HT-29 (cell line): ENCODE measurements around the gene SERPINB10. TPM values are rescaled to one million over a fixed set of nuclear protein-coding genes. Genes with fewer than 3 reads are reported as not detected.
"Not testable (repeated sequence)": the region's sequence is repeated elsewhere in the genome, so short reads cannot be mapped to it uniquely, and the experiment has no call there.

ENCODE experiments used
- DNase-seq: peaks from one replicate; pipeline ENCODE4 v3.0.0-alpha.2; 2015; ENCODE audit warnings: low spot score
- total RNA-seq: library from RNA; depleted of rRNA; stranded (reverse); fragments of >200 nt; shearing (Covaris generic); gene quantifications from 2 replicates; pipeline ENCODE4 v1.2.3, GENCODE V29; 2014

Gene SERPINB10
- total RNA-seq, 1 experiment from 2014 or later: not detected

DNA sequence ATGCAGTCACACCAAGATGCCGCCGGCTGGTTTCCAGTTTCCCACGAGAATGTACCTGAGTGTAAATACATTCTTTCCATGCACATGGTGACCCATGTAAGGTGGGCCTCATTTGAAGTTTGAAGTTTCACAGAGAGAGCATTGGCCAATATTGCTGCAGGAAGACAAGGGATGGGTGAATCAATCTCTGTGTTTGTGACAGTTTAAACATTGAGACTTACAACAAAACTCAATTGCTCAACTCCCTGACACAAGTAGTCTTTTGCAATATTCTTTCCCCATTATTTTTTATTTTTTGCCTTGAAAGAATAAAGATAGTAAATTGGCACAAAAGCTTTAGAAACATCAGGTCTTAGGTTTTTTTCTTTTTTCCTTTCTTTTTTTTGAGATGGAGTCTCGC, 15.2 kb upstream of the SERPINB10 start:
- DNase-seq: no peak

GRCh38 chr18:63894106-63894772, 13.5 kb upstream of the SERPINB10 start:
- no peak for DNase-seq

DNA sequence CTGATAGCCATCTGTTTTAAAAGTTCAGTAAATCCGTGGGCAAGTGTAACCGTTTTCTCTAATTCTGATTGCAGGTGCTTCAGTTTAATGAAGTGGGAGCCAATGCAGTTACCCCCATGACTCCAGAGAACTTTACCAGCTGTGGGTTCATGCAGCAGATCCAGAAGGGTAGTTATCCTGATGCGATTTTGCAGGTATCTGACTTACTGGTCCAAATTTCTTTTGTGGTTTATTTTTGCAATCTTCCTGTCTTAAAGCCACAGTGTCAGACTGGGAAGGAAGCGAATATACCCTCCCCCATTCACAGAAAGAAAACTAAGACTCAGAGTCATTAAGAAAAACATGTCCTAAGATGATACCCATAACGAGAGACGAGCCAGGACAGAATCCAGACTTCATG, 12.6 kb upstream of the SERPINB10 start:
- no peak for DNase-seq

DNA sequence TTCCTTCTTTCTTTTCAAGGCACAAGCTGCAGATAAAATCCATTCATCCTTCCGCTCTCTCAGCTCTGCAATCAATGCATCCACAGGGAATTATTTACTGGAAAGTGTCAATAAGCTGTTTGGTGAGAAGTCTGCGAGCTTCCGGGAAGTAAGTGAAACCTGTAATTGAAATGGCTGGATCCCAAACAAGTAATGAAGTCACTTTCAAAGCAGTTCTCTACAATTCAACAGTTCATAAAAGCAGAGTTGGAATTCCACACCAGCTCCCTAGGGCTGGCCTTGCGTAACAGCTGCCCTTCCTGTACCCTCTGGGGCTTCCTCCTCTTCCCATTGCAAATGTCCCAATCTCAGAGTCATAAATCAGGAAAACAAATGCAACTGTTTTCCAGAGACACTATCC, 10.7 kb upstream of the SERPINB10 start:
- no peak for DNase-seq

DNA sequence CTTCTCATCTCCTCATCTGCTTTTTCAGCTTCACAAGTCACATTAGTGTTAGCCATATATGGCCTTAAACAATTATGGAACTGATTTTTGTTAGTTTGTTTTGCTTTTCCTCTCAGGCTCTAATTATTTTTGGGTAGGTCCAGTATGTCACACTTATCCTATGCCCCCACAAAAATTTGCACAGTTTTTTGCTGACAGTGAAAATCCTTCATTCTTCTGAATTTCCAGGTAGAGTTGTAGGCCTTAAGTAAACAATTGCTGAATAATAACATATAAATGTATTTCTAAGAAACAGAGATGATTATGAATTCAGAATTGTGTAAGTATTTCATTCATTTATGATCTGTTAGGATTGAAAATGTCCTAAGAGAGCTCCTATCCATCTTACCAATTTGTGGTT, 8.6 kb upstream of the SERPINB10 start:
- DNase-seq: no peak

GRCh38 chr18:63903851-63904570, 3.7 kb upstream of the SERPINB10 start:
- DNase-seq: no peak

DNA sequence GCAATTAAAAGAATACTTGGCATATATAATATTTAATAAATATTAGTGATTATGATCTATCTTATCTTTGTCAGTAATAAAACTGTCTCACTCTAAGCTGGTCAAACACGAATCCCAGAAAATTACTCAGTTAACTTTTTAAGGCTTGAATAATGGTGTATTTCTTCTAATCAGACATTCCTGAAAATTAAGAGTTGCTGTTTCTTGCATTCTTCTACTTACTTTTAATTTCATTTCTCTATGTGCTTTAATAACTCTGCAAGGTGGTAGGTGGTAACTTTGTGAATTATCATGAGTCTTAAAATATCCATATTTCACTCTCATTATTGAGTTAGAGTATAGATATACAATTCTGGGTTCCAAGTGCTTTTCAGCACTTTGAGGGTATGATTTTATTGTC, 3.1 kb upstream of the SERPINB10 start:
- no peak for DNase-seq

GRCh38 chr18:63905361-63905760, 2.4 kb upstream of the SERPINB10 start:
- DNase-seq: no peak

GRCh38 chr18:63906056-63906455, 1.7 kb upstream of the SERPINB10 start:
- no peak for DNase-seq

- DNase-seq: no peak
Observed at GRCh38 chr18:63908858-63909257, 1.1 kb downstream of the SERPINB10 start.

- no peak for DNase-seq
Observed at GRCh38 chr18:63909870-63910269, 2.1 kb downstream of the SERPINB10 start.

- no peak for DNase-seq
Observed at GRCh38 chr18:63917817-63918216, 10.1 kb downstream of the SERPINB10 start.

DNA sequence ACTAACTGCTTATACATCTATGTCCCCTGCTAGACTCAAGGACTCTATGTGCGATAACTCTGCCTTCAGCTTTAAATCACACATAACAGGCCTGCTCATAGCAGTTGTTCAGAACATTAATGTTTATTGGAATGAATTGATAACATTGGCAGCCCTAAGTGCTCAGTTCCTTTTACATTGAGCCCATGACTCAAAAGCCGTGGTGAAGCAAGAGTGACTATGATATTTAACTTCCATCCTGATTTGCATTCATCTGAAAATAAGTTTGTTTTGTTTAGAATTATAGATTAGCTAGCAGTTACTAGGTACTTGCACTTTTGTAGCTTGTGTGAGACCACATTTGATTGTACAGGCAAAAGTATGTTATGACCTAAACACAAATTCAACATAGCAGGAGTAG, 14.3 kb downstream of the SERPINB10 start:
- DNase-seq: no peak

DNA sequence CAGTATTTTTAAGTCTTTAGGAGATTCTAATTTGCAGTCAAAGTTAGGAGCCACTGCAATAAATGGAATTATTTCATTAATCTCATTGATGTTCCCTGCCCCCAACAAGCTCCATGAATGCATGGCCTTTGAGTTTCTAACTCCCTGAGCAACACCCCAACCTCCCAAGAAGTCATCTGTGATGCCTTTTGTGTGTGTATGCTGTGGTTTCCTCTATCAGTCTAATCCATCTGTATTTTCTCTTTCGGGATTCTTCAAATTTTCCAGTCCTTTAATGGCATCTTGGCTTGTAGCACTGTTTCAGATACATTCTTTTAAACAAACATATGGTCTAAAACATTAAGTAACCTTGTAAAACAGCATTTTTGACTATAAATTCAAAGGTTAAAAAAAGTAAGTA, 16.8 kb downstream of the SERPINB10 start:
- DNase-seq: no peak

DNA sequence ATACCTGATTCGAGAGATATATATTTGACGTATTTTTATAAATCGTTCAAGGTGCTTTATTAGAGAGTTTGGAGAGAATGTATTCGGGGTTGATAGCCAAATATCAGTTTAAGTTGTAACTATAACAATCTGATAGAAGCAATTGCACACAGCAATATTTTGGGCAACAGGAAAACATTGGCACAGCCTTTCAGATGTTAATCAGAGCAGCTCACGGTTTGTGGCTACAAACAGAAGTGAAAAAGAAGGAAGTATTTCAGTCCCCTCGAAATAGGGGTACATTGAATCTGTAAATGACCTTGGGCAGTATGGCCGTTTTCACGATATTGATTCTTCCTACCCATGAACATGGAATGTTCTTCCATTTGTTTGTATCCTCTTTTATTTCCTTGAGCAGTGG, 20.6 kb downstream of the SERPINB10 start:
- no peak for DNase-seq

DNA sequence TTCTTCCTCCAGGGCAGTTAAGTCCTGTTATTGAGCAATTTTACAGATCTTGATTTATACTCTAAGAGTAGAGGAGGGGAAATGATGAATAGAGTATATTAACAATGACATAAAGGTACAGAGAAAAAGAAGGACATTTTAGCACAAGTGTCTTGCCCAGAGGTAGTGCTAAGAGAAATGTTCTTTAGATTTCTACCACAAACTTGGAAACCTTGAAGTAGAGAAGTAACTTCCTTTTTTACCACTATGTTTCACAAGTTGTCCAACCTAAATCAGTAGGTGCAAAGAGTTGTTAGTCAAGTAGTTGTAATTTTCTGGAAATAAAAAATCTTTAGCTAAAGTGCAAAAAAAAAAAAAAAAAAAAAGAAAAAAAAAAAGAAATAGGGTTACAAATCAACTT, 21.6 kb downstream of the SERPINB10 start:
- DNase-seq: not testable (repeated sequence)

DNA sequence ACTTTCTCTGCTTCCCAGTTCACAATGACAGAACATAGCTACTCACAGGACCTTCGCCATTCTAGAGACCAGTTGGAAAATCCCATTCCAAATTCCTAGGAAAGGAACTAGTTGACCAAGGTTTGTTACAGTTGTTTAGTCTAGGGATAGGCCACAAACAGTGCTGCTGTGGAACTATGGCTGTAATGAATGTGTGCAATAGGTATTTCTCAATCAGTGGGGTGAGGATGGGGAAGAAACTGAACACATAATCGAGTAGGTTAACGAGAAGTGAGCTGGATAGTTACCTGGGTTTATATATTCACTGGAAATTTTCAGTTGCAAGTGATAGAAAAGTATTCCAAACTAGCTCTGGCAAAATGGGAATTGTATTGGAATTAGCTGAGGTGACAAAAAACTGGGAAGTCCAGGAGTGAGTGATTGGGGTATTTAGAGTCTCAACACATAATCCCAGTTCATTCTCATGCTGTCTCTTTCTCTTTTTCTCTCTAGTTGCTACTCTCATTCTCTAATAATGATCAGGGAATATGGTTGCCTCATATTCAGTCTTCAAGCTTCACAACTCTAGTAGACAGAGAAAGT, 23.1 kb downstream of the SERPINB10 start:
- no peak for DNase-seq

- DNase-seq: peak; percentile 75
Observed at GRCh38 chr18:63936156-63936931, 28.6 kb downstream of the SERPINB10 start.

- no peak for DNase-seq
Observed at GRCh38 chr18:63936932-63937393, 29.2 kb downstream of the SERPINB10 start.

- no peak for DNase-seq
Observed at GRCh38 chr18:63940008-63940407, 32.2 kb downstream of the SERPINB10 start.

- not testable (repeated sequence) for DNase-seq
Observed at GRCh38 chr18:63940543-63941050, 32.8 kb downstream of the SERPINB10 start.
